DMS153 treated with DMSO at 0.1 percent for 48 hours (cell line): Measurements from ENCODE around the gene PDE4D.
"Not testable (repeated sequence)": the region's sequence is repeated elsewhere in the genome, so short reads cannot be mapped to it uniquely, and the experiment has no call there.

ENCODE experiments used
- DNase-seq: peaks from one replicate; lab custom pipeline; 2025; ENCODE audit not compliant: unreplicated experiment; lab: John Stamatoyannopoulos, UW

The PDE4D gene

GRCh38 chr5:59002162-59002825 is 891.2 kb downstream of the PDE4D start:
- DNase-seq = no peak

GRCh38 chr5:59001716-59002115 is 891.8 kb downstream of the PDE4D start:
- no peak for DNase-seq

- DNase-seq = no peak
Observed at GRCh38 chr5:59001154-59001553, 892.4 kb downstream of the PDE4D start.

GRCh38 chr5:59000211-59000610 is 893.3 kb downstream of the PDE4D start:
- DNase-seq = no peak

GRCh38 chr5:58999804-59000203 is 893.7 kb downstream of the PDE4D start:
- DNase-seq = no peak

GRCh38 chr5:58998544-58998943 is 895.0 kb downstream of the PDE4D start:
- DNase-seq = no peak

GRCh38 chr5:58995779-58996178 is 897.7 kb downstream of the PDE4D start:
- not testable (repeated sequence) for DNase-seq

- no peak for DNase-seq
Observed at GRCh38 chr5:58993461-58993860, 900.1 kb downstream of the PDE4D start.

GRCh38 chr5:58988938-58989337 is 904.6 kb downstream of the PDE4D start:
- no peak for DNase-seq

- no peak for DNase-seq
Observed at GRCh38 chr5:58987193-58987592, 906.3 kb downstream of the PDE4D start.

GRCh38 chr5:58986281-58986680 is 907.2 kb downstream of the PDE4D start:
- DNase-seq = no peak

GRCh38 chr5:58985759-58986158 is 907.8 kb downstream of the PDE4D start:
- DNase-seq = no peak

- DNase-seq = no peak
Observed at GRCh38 chr5:58985311-58985710, 908.2 kb downstream of the PDE4D start.

GRCh38 chr5:58983526-58984452 is 909.7 kb downstream of the PDE4D start:
- no peak for DNase-seq

GRCh38 chr5:58980890-58981289 is 912.6 kb downstream of the PDE4D start:
- no peak for DNase-seq

- DNase-seq = no peak
Observed at GRCh38 chr5:58979090-58979489, 914.4 kb downstream of the PDE4D start.

- no peak for DNase-seq
Observed at GRCh38 chr5:58974601-58975000, 918.9 kb downstream of the PDE4D start.

GRCh38 chr5:58974083-58974482 is 919.4 kb downstream of the PDE4D start:
- no peak for DNase-seq

- DNase-seq = no peak
Observed at GRCh38 chr5:58972301-58972700, 921.2 kb downstream of the PDE4D start.

- DNase-seq = no peak
Observed at GRCh38 chr5:58970766-58971165, 922.8 kb downstream of the PDE4D start.

- no peak for DNase-seq
Observed at GRCh38 chr5:58969795-58970194, 923.7 kb downstream of the PDE4D start.

- DNase-seq = no peak
Observed at GRCh38 chr5:58969253-58969652, 924.3 kb downstream of the PDE4D start.
